Measurements from ENCODE around the gene FGD4.
A peak's percentile ranks its signal among the peaks of the same experiment; 100 is the strongest.

FGD4 gene

GRCh38 chr12:32407795-32408194, 8.4 kb downstream of the FGD4 start:
- DNase-seq = no peak

- no peak for DNase-seq
Observed at GRCh38 chr12:32413412-32413811, 14.1 kb downstream of the FGD4 start.

- DNase-seq = no peak
Observed at GRCh38 chr12:32418221-32418620, 18.9 kb downstream of the FGD4 start.

- DNase-seq = no peak
Observed at GRCh38 chr12:32418903-32419519, 19.7 kb downstream of the FGD4 start.

GRCh38 chr12:32419520-32419960, 20.2 kb downstream of the FGD4 start:
- no peak for DNase-seq

- DNase-seq = no peak
Observed at GRCh38 chr12:32420356-32420755, 21.0 kb downstream of the FGD4 start.

- DNase-seq = no peak
Observed at GRCh38 chr12:32423559-32423958, 24.2 kb downstream of the FGD4 start.

- DNase-seq = no peak
Observed at GRCh38 chr12:32431025-32431424, 31.7 kb downstream of the FGD4 start.

- DNase-seq = no peak
Observed at GRCh38 chr12:32435921-32436705, 36.8 kb downstream of the FGD4 start.

- DNase-seq = peak; percentile 93
Observed at GRCh38 chr12:32437095-32437515, 37.7 kb downstream of the FGD4 start.

GRCh38 chr12:32440120-32440865, 40.9 kb downstream of the FGD4 start:
- DNase-seq = no peak

- no peak for DNase-seq
Observed at GRCh38 chr12:32443491-32443890, 44.1 kb downstream of the FGD4 start.

GRCh38 chr12:32444895-32445294, 45.5 kb downstream of the FGD4 start:
- peak; percentile 86 for DNase-seq

- DNase-seq = no peak
Observed at GRCh38 chr12:32445356-32445755, 46.0 kb downstream of the FGD4 start.

- DNase-seq = no peak
Observed at GRCh38 chr12:32446316-32447119, 47.2 kb downstream of the FGD4 start.

- DNase-seq = no peak
Observed at GRCh38 chr12:32448586-32448985, 49.2 kb downstream of the FGD4 start.

GRCh38 chr12:32450363-32450762, 51.0 kb downstream of the FGD4 start:
- DNase-seq = no peak

GRCh38 chr12:32450768-32451167, 51.4 kb downstream of the FGD4 start:
- DNase-seq = no peak

- DNase-seq = no peak
Observed at GRCh38 chr12:32451816-32452215, 52.5 kb downstream of the FGD4 start.

- DNase-seq = peak; percentile 58
Observed at GRCh38 chr12:32454075-32454474, 54.7 kb downstream of the FGD4 start.

- no peak for DNase-seq
Observed at GRCh38 chr12:32454866-32455265, 55.5 kb downstream of the FGD4 start.

- peak; percentile 73 for DNase-seq
Observed at GRCh38 chr12:32455607-32456071, 56.3 kb downstream of the FGD4 start.
